ENCODE data around the gene GIPR.
A peak's percentile ranks its signal among the peaks of the same experiment; 100 is the strongest.
"Not testable (repeated sequence)": the region's sequence is repeated elsewhere in the genome, so short reads cannot be mapped to it uniquely, and the experiment has no call there.

The GIPR gene

DNA sequence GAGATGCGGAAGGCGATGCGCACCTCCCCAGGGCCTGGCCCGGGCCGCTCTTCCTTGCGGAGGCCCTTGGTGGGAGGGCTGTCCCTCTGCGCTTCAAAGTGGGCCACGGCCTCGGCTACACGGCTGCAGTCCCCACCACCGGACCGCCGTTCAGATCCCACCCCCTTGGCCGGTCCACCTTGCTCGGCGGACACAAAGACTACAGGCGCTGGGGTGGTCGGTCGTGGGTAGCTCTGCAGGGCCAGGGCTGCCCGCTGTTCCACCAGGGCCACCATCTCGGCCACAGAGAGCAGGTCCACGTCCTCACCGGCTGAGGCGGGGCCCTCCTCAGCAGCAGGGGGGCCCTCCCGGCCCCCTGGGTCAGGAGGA lies 44.7 kb downstream of the GIPR start:
- peaks cover 4% of the 10 kb centered on the region for H3K36me3 ChIP-seq (ENCODE audit: control insufficient read depth, insufficient read depth, low read length)
- H3K27me3 ChIP-seq (ENCODE audit: control insufficient read depth, insufficient read depth, low read length, poor library complexity, severe bottlenecking): no peaks in the 10 kb centered on the region
- no peaks in the 10 kb centered on the region for H3K4me1 ChIP-seq (ENCODE audit: control insufficient read depth, insufficient read depth, low read length)
- 96 to 97% methylated on average over 25 of the region's 25 CpGs for WGBS, 2 experiments
- no peaks in the 10 kb centered on the region for H3K9me3 ChIP-seq (ENCODE audit: control insufficient read depth, low read length)
- no peak overlapping the region for H3K4me3 ChIP-seq (ENCODE audit: insufficient read depth, low read depth, low read length)
- no peak overlapping the region for H3K27ac ChIP-seq (ENCODE audit: insufficient read depth, low read depth, low read length, poor library complexity, severe bottlenecking)

GRCh38 chr19:45713141-45713540 lies 45.1 kb downstream of the GIPR start:
- Histone ChIP-seq H3K4me1 (ENCODE audit: control insufficient read depth, insufficient read depth, low read length) (no peaks in the 10 kb centered on the region), H3K36me3 (ENCODE audit: control insufficient read depth, insufficient read depth, low read length) (peaks cover 4% of the 10 kb centered on the region), H3K27me3 (ENCODE audit: control insufficient read depth, insufficient read depth, low read length, poor library complexity, severe bottlenecking) (no peaks in the 10 kb centered on the region), H3K27ac (ENCODE audit: insufficient read depth, low read depth, low read length, poor library complexity, severe bottlenecking) (no peak overlapping the region), H3K4me3 (ENCODE audit: insufficient read depth, low read depth, low read length) (no peak overlapping the region), H3K9me3 (ENCODE audit: control insufficient read depth, low read length) (no peaks in the 10 kb centered on the region)
- WGBS, 2 experiments: 96% methylated on average over 15 of the region's 15 CpGs

DNA sequence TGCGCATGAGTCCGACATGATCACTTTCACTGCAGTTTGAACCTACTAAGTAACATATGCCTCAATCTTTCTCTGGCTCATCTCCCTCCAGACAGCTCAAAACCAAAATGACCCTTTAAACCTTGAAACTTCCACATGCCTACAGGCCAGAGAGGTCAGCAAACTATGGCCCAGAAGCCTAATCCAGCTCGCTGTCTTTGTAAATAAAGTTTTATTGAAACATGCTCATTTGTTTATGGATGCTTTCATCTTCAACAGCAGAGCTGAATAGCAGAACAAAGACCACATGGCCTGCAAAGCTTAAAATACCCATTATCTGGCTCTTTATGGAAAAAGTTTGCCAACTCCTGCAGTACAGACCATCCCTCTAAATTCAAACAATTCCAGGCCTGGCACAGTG lies 47.1 kb downstream of the GIPR start:
- Histone ChIP-seq H3K4me3 (ENCODE audit: insufficient read depth, low read depth, low read length) (no peak overlapping the region), H3K4me1 (ENCODE audit: control insufficient read depth, insufficient read depth, low read length) (no peaks in the 10 kb centered on the region), H3K27ac (ENCODE audit: insufficient read depth, low read depth, low read length, poor library complexity, severe bottlenecking) (no peak overlapping the region), H3K27me3 (ENCODE audit: control insufficient read depth, insufficient read depth, low read length, poor library complexity, severe bottlenecking) (no peaks in the 10 kb centered on the region), H3K36me3 (ENCODE audit: control insufficient read depth, insufficient read depth, low read length) (no peaks in the 10 kb centered on the region), H3K9me3 (ENCODE audit: control insufficient read depth, low read length) (no peaks in the 10 kb centered on the region)
- 93% methylated on average over 3 of the region's 3 CpGs for WGBS, 2 experiments

GRCh38 chr19:45716359-45717130 lies 48.5 kb downstream of the GIPR start:
- WGBS, 2 experiments: 5% methylated on average over 24 of the region's 24 CpGs
- H3K27ac ChIP-seq (ENCODE audit: insufficient read depth, low read depth, low read length, poor library complexity, severe bottlenecking): no peak overlapping the region
- H3K9me3 ChIP-seq (ENCODE audit: control insufficient read depth, low read length): no peaks in the 10 kb centered on the region
- H3K27me3 ChIP-seq (ENCODE audit: control insufficient read depth, insufficient read depth, low read length, poor library complexity, severe bottlenecking): no peaks in the 10 kb centered on the region
- H3K4me3 ChIP-seq (ENCODE audit: insufficient read depth, low read depth, low read length): peak overlapping the region; percentile 70
- no peaks in the 10 kb centered on the region for H3K4me1 ChIP-seq (ENCODE audit: control insufficient read depth, insufficient read depth, low read length)
- H3K36me3 ChIP-seq (ENCODE audit: control insufficient read depth, insufficient read depth, low read length): no peaks in the 10 kb centered on the region

GRCh38 chr19:45717131-45717982 lies 49.3 kb downstream of the GIPR start:
- H3K27ac ChIP-seq (ENCODE audit: insufficient read depth, low read depth, low read length, poor library complexity, severe bottlenecking): peak overlapping the region; percentile 82
- H3K4me3 ChIP-seq (ENCODE audit: insufficient read depth, low read depth, low read length): peak overlapping the region; percentile 70
- no peaks in the 10 kb centered on the region for H3K9me3 ChIP-seq (ENCODE audit: control insufficient read depth, low read length)
- WGBS, 2 experiments: 1% methylated on average over 51 of the region's 51 CpGs
- H3K27me3 ChIP-seq (ENCODE audit: control insufficient read depth, insufficient read depth, low read length, poor library complexity, severe bottlenecking): no peaks in the 10 kb centered on the region
- no peaks in the 10 kb centered on the region for H3K36me3 ChIP-seq (ENCODE audit: control insufficient read depth, insufficient read depth, low read length)
- no peaks in the 10 kb centered on the region for H3K4me1 ChIP-seq (ENCODE audit: control insufficient read depth, insufficient read depth, low read length)

GRCh38 chr19:45717983-45718650 lies 50.1 kb downstream of the GIPR start:
- H3K9me3 ChIP-seq (ENCODE audit: control insufficient read depth, low read length): no peaks in the 10 kb centered on the region
- H3K4me3 ChIP-seq (ENCODE audit: insufficient read depth, low read depth, low read length): peak overlapping the region; percentile 44
- WGBS, 2 experiments: 50 to 56% methylated on average over 12 of the region's 12 CpGs
- peak overlapping the region; percentile 82 for H3K27ac ChIP-seq (ENCODE audit: insufficient read depth, low read depth, low read length, poor library complexity, severe bottlenecking)
- H3K27me3 ChIP-seq (ENCODE audit: control insufficient read depth, insufficient read depth, low read length, poor library complexity, severe bottlenecking): no peaks in the 10 kb centered on the region
- no peaks in the 10 kb centered on the region for H3K4me1 ChIP-seq (ENCODE audit: control insufficient read depth, insufficient read depth, low read length)
- H3K36me3 ChIP-seq (ENCODE audit: control insufficient read depth, insufficient read depth, low read length): no peaks in the 10 kb centered on the region

DNA sequence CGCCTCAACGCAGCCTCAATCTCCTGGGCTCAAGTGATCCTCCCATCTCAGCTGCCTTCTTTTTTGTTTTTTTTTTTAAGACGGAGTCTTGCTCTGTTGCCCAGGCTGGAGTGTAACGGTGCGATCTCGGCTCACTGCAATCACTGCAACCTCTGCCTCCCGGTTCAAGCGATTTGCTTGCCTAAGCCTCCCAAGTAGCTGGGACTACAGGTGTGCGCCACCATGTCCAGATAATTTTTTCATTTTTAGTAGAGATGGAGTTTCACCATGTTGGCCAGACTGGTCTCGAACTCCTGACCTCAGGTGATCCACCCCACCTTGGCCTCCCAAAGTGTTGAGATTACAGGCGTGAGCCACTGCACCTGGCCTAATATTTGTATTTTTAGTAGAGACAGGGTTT lies 52.0 kb downstream of the GIPR start:
- not testable (repeated sequence) for H3K4me1 ChIP-seq (ENCODE audit: control insufficient read depth, insufficient read depth, low read length)
- WGBS, 2 experiments: 95% methylated on average over 11 of the region's 11 CpGs

DNA sequence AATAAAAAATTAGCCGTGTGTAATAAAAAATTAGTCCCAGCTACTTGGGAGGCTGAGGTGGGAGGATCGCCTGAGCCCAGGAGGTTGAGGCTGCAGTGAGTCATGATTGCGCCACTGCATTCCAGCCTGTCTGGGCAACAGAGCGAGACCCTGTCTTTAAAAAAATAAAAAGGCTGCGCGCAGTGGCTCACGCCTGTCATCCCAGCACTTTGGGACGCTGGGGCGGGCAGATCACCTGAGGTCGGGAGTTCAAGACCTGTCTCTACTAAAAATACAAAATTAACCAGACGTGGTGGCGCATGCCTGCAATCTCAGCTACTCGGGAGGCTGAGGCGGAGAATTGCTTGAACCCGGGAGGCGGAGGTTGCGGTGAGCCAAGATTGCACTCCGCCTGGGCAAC lies 60.7 kb downstream of the GIPR start:
- not testable (repeated sequence) for H3K36me3 ChIP-seq (ENCODE audit: control insufficient read depth, insufficient read depth, low read length); H3K4me1 ChIP-seq (ENCODE audit: control insufficient read depth, insufficient read depth, low read length); H3K27me3 ChIP-seq (ENCODE audit: control insufficient read depth, insufficient read depth, low read length, poor library complexity, severe bottlenecking); H3K27ac ChIP-seq (ENCODE audit: insufficient read depth, low read depth, low read length, poor library complexity, severe bottlenecking); H3K9me3 ChIP-seq (ENCODE audit: control insufficient read depth, low read length); H3K4me3 ChIP-seq (ENCODE audit: insufficient read depth, low read depth, low read length)
- WGBS, 2 experiments: 89 to 94% methylated on average over 18 of the region's 18 CpGs

More for the DNA sequence above, 52.0 kb downstream of the GIPR start:
- H3K27ac ChIP-seq (ENCODE audit: insufficient read depth, low read depth, low read length, poor library complexity, severe bottlenecking); H3K36me3 ChIP-seq (ENCODE audit: control insufficient read depth, insufficient read depth, low read length); H3K4me3 ChIP-seq (ENCODE audit: insufficient read depth, low read depth, low read length); H3K9me3 ChIP-seq (ENCODE audit: control insufficient read depth, low read length); H3K27me3 ChIP-seq (ENCODE audit: control insufficient read depth, insufficient read depth, low read length, poor library complexity, severe bottlenecking): not testable (repeated sequence)

GRCh38 chr19:45729800-45730290 lies 61.8 kb downstream of the GIPR start:
- Histone ChIP-seq H3K4me1 (ENCODE audit: control insufficient read depth, insufficient read depth, low read length) (peaks cover 4% of the 10 kb centered on the region), H3K36me3 (ENCODE audit: control insufficient read depth, insufficient read depth, low read length) (no peaks in the 10 kb centered on the region), H3K27ac (ENCODE audit: insufficient read depth, low read depth, low read length, poor library complexity, severe bottlenecking) (no peak overlapping the region), H3K27me3 (ENCODE audit: control insufficient read depth, insufficient read depth, low read length, poor library complexity, severe bottlenecking) (no peaks in the 10 kb centered on the region), H3K4me3 (ENCODE audit: insufficient read depth, low read depth, low read length) (peak overlapping the region; percentile 85), H3K9me3 (ENCODE audit: control insufficient read depth, low read length) (no peaks in the 10 kb centered on the region)
- WGBS, 2 experiments: 8% methylated on average over 10 of the region's 10 CpGs
